ENCODE data around the gene ASB6.
A peak's percentile ranks its signal among the peaks of the same experiment; 100 is the strongest.

The ASB6 gene

DNA sequence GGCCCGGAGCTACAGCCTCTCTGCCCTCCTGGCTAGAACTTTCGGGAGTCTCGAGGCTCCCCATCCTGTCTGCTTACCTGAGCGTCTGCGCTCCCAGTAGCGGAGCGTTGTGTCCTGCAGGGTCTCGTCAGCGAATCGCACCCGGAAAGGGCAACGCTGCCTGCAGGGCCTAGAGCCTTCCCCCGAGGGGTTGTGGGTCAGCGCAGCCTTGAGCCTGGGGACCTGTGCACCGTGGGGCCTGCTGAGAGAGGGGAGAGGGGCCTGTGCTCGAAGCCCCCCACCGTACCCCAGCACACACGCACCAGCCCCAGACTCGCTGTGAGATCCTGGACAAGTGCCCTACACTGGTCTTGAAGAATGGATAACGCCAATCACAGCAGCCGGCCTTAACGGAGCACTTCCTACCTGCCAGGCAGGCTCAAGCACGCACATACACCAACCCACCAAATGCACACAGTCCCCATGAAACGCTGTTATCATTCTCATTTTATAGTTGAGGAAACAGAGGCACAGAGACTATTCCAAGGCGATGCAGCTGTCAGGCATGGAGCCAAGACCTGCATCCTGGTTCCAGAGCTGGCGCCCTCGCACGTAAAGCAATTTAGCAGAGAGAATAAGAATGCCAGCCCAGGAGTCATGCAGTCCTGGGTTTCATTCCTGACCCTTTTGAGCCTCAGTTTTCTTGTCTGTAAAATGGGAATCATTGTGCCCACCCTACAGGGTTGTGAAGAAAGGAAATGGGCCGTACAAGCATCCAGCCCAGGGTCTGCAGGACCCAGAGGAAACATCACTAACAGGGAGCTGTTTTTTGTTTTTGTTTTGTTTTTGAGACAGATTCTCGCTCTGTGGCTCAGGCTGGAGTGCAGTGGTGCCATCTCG lies 26.3 kb downstream of the ASB6 start:
- no peak overlapping the region for H3K27ac ChIP-seq
- no peak for TF ChIP-seq CTCF (IDR thresholded peaks at IDR 0.05)
- TF ChIP-seq ZFX (IDR thresholded peaks at IDR 0.05; ENCODE audit: borderline replicate concordance): no peak

- TF ChIP-seq CTCF (IDR thresholded peaks at IDR 0.05): no peak
- TF ChIP-seq ZFX (IDR thresholded peaks at IDR 0.05; ENCODE audit: borderline replicate concordance): no peak
- H3K27ac ChIP-seq: no peak overlapping the region
These were observed 27.0 kb downstream of the ASB6 start for GRCh38 chr9:129614932-129615331.

DNA sequence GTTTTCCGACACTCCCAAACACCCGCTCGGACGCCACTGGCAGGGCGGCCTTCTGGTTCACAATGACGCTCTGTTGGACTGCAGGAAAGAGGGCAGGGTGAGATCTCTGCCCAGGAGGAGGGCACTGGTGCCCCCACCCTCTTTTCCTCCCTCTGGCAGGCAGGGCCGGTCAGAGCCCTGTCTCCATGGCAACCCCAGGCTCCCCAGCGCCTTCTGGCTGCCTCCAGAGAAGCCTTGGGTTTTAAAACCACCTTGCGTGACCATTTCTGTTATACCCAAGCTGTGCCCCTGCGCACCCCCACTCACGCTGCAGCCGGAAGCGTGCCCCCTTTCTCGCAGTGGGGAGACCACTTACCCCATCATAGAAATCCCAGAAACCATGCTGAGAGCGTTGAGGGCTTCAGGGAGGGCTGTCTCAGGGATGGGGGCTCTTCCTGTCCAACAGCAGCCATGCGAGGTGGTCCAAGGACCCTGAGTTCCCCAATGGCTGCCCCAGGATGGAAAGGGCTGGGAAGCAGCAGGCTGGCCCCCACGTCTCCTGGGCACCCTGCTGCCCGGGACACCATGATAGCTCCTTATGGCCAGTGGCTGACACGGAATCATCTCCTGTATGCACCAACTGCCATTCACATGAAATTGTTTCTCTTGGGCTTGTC lies 28.3 kb downstream of the ASB6 start:
- no peak for TF ChIP-seq CTCF (IDR thresholded peaks at IDR 0.05)
- no peak for TF ChIP-seq ZFX (IDR thresholded peaks at IDR 0.05; ENCODE audit: borderline replicate concordance)
- H3K27ac ChIP-seq: no peak overlapping the region

GRCh38 chr9:129612815-129613519 lies 29.0 kb downstream of the ASB6 start:
- TF ChIP-seq CTCF (IDR thresholded peaks at IDR 0.05) (no peak), ZFX (IDR thresholded peaks at IDR 0.05; ENCODE audit: borderline replicate concordance) (no peak)
- H3K27ac ChIP-seq: no peak overlapping the region

- H3K27ac ChIP-seq: no peak overlapping the region; the same call in 1 of the 2 replicates
- TF ChIP-seq ZFX (IDR thresholded peaks at IDR 0.05; ENCODE audit: borderline replicate concordance) (no peak), CTCF (IDR thresholded peaks at IDR 0.05) (no peak)
These were observed 29.8 kb downstream of the ASB6 start for GRCh38 chr9:129612123-129612522.

- peak overlapping the region; percentile 88 for H3K27ac ChIP-seq
- TF ChIP-seq CTCF (IDR thresholded peaks at IDR 0.05) (no peak), ZFX (IDR thresholded peaks at IDR 0.05; ENCODE audit: borderline replicate concordance) (no peak)
These were observed 30.6 kb downstream of the ASB6 start for GRCh38 chr9:129611307-129611800.

Data from 22Rv1 (cell line).